C4-2B (cell line): ENCODE measurements around the gene FAM136A.

Experiments used
- ZFX ChIP-seq: fragments of 450-650 bp; IDR thresholded peaks from 2 replicates; pipeline ENCODE4 v1.6.1; 2017
- TF ChIP-seq, protein P1 (sequence below): fragments of 450-650 bp; conservative IDR thresholded peaks from 2 replicates; pipeline ENCODE4 v1.5.1; 2017; ENCODE audit warnings: mild to moderate bottlenecking

DNA sequence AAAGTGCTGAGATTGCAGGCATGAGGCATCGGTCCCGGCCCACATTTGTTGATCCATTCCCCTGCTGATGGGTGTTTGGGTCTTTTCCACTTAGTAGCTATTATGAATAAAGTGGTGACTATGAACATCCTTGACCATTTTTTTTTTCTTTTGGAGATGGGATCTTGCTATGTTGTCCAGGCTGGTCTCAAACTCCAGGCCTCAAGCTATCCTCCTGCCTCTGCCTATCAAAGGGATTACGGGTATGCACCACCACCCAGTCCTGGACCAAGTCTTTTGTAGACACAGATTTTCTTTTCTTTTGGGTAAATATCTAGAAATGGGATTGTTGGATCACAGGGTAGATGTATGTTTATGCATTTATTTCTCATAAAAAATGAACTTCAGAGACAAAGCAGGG, 1.3 kb upstream of the FAM136A start:
- TF ChIP-seq, protein P1, sequence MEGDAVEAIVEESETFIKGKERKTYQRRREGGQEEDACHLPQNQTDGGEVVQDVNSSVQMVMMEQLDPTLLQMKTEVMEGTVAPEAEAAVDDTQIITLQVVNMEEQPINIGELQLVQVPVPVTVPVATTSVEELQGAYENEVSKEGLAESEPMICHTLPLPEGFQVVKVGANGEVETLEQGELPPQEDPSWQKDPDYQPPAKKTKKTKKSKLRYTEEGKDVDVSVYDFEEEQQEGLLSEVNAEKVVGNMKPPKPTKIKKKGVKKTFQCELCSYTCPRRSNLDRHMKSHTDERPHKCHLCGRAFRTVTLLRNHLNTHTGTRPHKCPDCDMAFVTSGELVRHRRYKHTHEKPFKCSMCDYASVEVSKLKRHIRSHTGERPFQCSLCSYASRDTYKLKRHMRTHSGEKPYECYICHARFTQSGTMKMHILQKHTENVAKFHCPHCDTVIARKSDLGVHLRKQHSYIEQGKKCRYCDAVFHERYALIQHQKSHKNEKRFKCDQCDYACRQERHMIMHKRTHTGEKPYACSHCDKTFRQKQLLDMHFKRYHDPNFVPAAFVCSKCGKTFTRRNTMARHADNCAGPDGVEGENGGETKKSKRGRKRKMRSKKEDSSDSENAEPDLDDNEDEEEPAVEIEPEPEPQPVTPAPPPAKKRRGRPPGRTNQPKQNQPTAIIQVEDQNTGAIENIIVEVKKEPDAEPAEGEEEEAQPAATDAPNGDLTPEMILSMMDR: no peak
- no peak for TF ChIP-seq ZFX
